ENCODE results near the gene OXNAD1.
"Not testable (repeated sequence)": the region's sequence is repeated elsewhere in the genome, so short reads cannot be mapped to it uniquely, and the experiment has no call there.

Gene OXNAD1

GRCh38 chr3:16309558-16309957 lies 44.5 kb downstream of the OXNAD1 start:
- H3K4me1 ChIP-seq: peaks cover 11 to 35% (median 26%) of the 10 kb centered on the region in 10 experiments
- H3K9me3 ChIP-seq (replicated peaks in 1 of 11): no peaks in the 10 kb centered on the region
- H3K36me3 ChIP-seq: peaks cover 34 to 72% (median 56%) of the 10 kb centered on the region in 11 experiments
- no peak for TF ChIP-seq Cebpa-rat (IDR thresholded peaks at IDR 0.05)
- H4K20me1 ChIP-seq: peaks cover 4 to 35% (median 22%) of the 10 kb centered on the region in 11 experiments; a peak in 16 of 22 replicates
- no peaks in the 10 kb centered on the region for H3K27me3 ChIP-seq
- no peak overlapping the region for H3K9ac ChIP-seq
- no peak overlapping the region for H3K4me3 ChIP-seq
- no peak overlapping the region for H3K27ac ChIP-seq
- H3K4me2 ChIP-seq: peak overlapping the region in 3 of 11 experiments; percentile 6 to 36 (median 9); a peak in 1 of 22 replicates

- not testable (repeated sequence) for H3K4me2 ChIP-seq, H3K4me3 ChIP-seq
- H3K4me1 ChIP-seq: peaks cover 11 to 35% (median 26%) of the 10 kb centered on the region in 10 experiments
Measured at GRCh38 chr3:16310486-16310885, 45.5 kb downstream of the OXNAD1 start.

GRCh38 chr3:16311960-16312451 lies 47.0 kb downstream of the OXNAD1 start:
- H3K27ac ChIP-seq: peak overlapping the region in 8 of 11 experiments; percentile 4 to 66 (median 30); a peak in 13 of 22 replicates
- peak overlapping the region in 2 of 11 experiments; percentile 20 to 21; a peak in 1 of 22 replicates for H3K9ac ChIP-seq
- H3K9me3 ChIP-seq (replicated peaks in 1 of 11): no peaks in the 10 kb centered on the region
- peaks cover 52 to 72% (median 62%) of the 10 kb centered on the region in 11 experiments for H3K36me3 ChIP-seq
- H3K4me3 ChIP-seq: no peak overlapping the region
- H3K27me3 ChIP-seq: no peaks in the 10 kb centered on the region
- 0 out of 22 replicates have a peak, but pooled peaks of 2 of the 11 experiments have one; percentile 9 to 17 for TF ChIP-seq Cebpa-rat (IDR thresholded peaks at IDR 0.05)
- H3K4me1 ChIP-seq: peaks cover 11 to 35% (median 26%) of the 10 kb centered on the region in 10 experiments
- peaks cover 7 to 49% (median 22%) of the 10 kb centered on the region in 11 experiments; a peak in 17 of 22 replicates for H4K20me1 ChIP-seq
- peak overlapping the region; percentile 1 to 79 (median 60); a peak in 18 of 22 replicates for H3K4me2 ChIP-seq

More at GRCh38 chr3:16310486-16310885, 45.5 kb downstream of the OXNAD1 start:
- peaks cover 4 to 35% (median 22%) of the 10 kb centered on the region in 11 experiments; a peak in 16 of 22 replicates for H4K20me1 ChIP-seq
- not testable (repeated sequence) for H3K27ac ChIP-seq; H3K27me3 ChIP-seq; H3K9ac ChIP-seq; H3K9me3 ChIP-seq (replicated peaks in 1 of 11)
- peaks cover 39 to 72% (median 56%) of the 10 kb centered on the region in 11 experiments for H3K36me3 ChIP-seq

GRCh38 chr3:16313886-16314645 lies 49.1 kb downstream of the OXNAD1 start:
- peaks cover 13 to 64% (median 28%) of the 10 kb centered on the region in 11 experiments; a peak in 18 of 22 replicates for H4K20me1 ChIP-seq
- H3K36me3 ChIP-seq: peaks cover 65 to 77% (median 70%) of the 10 kb centered on the region in 11 experiments
- no peak overlapping the region for H3K4me3 ChIP-seq
- H3K4me1 ChIP-seq: peaks cover 11 to 35% (median 26%) of the 10 kb centered on the region in 10 experiments
- no peak overlapping the region for H3K27ac ChIP-seq
- H3K9ac ChIP-seq: no peak overlapping the region
- no peak overlapping the region for H3K4me2 ChIP-seq
- TF ChIP-seq Cebpa-rat (IDR thresholded peaks at IDR 0.05): no peak
- H3K27me3 ChIP-seq: no peaks in the 10 kb centered on the region
- no peaks in the 10 kb centered on the region for H3K9me3 ChIP-seq (replicated peaks in 1 of 11)

- Histone ChIP-seq H3K9me3 (replicated peaks in 1 of 11) (no peaks in the 10 kb centered on the region), H3K27me3 (no peaks in the 10 kb centered on the region), H3K27ac (no peak overlapping the region), H3K4me3 (no peak overlapping the region), H3K4me2 (no peak overlapping the region), H3K9ac (no peak overlapping the region), H4K20me1 (peaks cover 13 to 77% (median 34%) of the 10 kb centered on the region in 11 experiments; a peak in 18 of 22 replicates), H3K36me3 (peaks cover 75 to 85% (median 79%) of the 10 kb centered on the region in 11 experiments), H3K4me1 (peaks cover 4 to 30% (median 24%) of the 10 kb centered on the region in 10 experiments)
- TF ChIP-seq Cebpa-rat (IDR thresholded peaks at IDR 0.05): no peak
Measured at GRCh38 chr3:16315623-16316022, 50.6 kb downstream of the OXNAD1 start.

- no peak overlapping the region for H3K9ac ChIP-seq
- H3K27ac ChIP-seq: no peak overlapping the region
- no peak for TF ChIP-seq Cebpa-rat (IDR thresholded peaks at IDR 0.05)
- H3K4me2 ChIP-seq: no peak overlapping the region
- H4K20me1 ChIP-seq: peaks cover 13 to 85% (median 41%) of the 10 kb centered on the region in 11 experiments; a peak in 18 of 22 replicates
- H3K4me1 ChIP-seq: peaks cover 11 to 32% (median 23%) of the 10 kb centered on the region in 10 experiments
- no peaks in the 10 kb centered on the region for H3K27me3 ChIP-seq
- H3K9me3 ChIP-seq (replicated peaks in 1 of 11): no peaks in the 10 kb centered on the region
- no peak overlapping the region for H3K4me3 ChIP-seq
- peaks cover 81 to 93% (median 85%) of the 10 kb centered on the region in 11 experiments for H3K36me3 ChIP-seq
Measured at GRCh38 chr3:16316396-16316795, 51.4 kb downstream of the OXNAD1 start.

GRCh38 chr3:16316847-16317560 lies 52.0 kb downstream of the OXNAD1 start:
- peaks cover 13 to 85% (median 36%) of the 10 kb centered on the region in 11 experiments; a peak in 18 of 22 replicates for H4K20me1 ChIP-seq
- no peaks in the 10 kb centered on the region for H3K9me3 ChIP-seq (replicated peaks in 1 of 11)
- no peak for TF ChIP-seq Cebpa-rat (IDR thresholded peaks at IDR 0.05)
- H3K4me1 ChIP-seq: peaks cover 13 to 26% (median 17%) of the 10 kb centered on the region in 10 experiments
- no peak overlapping the region for H3K4me3 ChIP-seq
- H3K9ac ChIP-seq: no peak overlapping the region
- H3K36me3 ChIP-seq: peaks cover 87 to 95% (median 91%) of the 10 kb centered on the region in 11 experiments
- H3K27me3 ChIP-seq: no peaks in the 10 kb centered on the region
- no peak overlapping the region for H3K4me2 ChIP-seq
- no peak overlapping the region for H3K27ac ChIP-seq

- Histone ChIP-seq H3K4me3 (no peak overlapping the region), H3K36me3 (peaks cover 93 to 100% (median 97%) of the 10 kb centered on the region in 11 experiments), H4K20me1 (peaks cover 9 to 81% (median 34%) of the 10 kb centered on the region in 11 experiments; a peak in 18 of 22 replicates)
Measured at GRCh38 chr3:16317561-16317945, 52.5 kb downstream of the OXNAD1 start.

More at GRCh38 chr3:16317561-16317945, 52.5 kb downstream of the OXNAD1 start:
- H3K4me2 ChIP-seq: no peak overlapping the region
- peaks cover 10 to 21% (median 13%) of the 10 kb centered on the region in 10 experiments for H3K4me1 ChIP-seq
- H3K9ac ChIP-seq: no peak overlapping the region
- no peaks in the 10 kb centered on the region for H3K9me3 ChIP-seq (replicated peaks in 1 of 11)
- no peak overlapping the region for H3K27ac ChIP-seq
- no peaks in the 10 kb centered on the region for H3K27me3 ChIP-seq
- TF ChIP-seq Cebpa-rat (IDR thresholded peaks at IDR 0.05): no peak

All from BLaER1 treated with 17β-estradiol and CSF1 and Interleukin-3, amounts not matched to agents 10 nM and 100 nM (cell line).